Adipocyte (in vitro differentiated cells): Measurements from ENCODE around the gene MAB21L4.

Experiments
- DNase-seq: peaks from one replicate; pipeline ENCODE4 v3.0.0-alpha.2; 2015; ENCODE audit warnings: low read depth
- H3K27me3 ChIP-seq: replicated peaks from 2 replicates; pipeline ENCODE4 v1.7.0; 2013; ENCODE audit warnings: mild to moderate bottlenecking, low read length, moderate library complexity; ENCODE audit not compliant: control insufficient read depth, insufficient read depth
- H3K36me3 ChIP-seq: 2 replicates; pipeline ENCODE4 v1.7.0; 2013; ENCODE audit warnings: low read length, mild to moderate bottlenecking, moderate library complexity; ENCODE audit not compliant: control insufficient read depth, insufficient read depth, severe bottlenecking
- H3K4me1 ChIP-seq: 2 replicates; pipeline ENCODE4 v1.7.0; 2013; ENCODE audit warnings: mild to moderate bottlenecking, low read length, moderate library complexity; ENCODE audit not compliant: control insufficient read depth, insufficient read depth
- H3K4me3 ChIP-seq: 2 replicates; pipeline ENCODE4 v1.7.0; 2013; ENCODE audit warnings: mild to moderate bottlenecking, low read length, moderate library complexity
- H3K9ac ChIP-seq: 2 replicates; pipeline ENCODE4 v1.7.0; 2013; ENCODE audit warnings: mild to moderate bottlenecking, low read length, moderate library complexity
- H3K9me3 ChIP-seq: 2 replicates; pipeline ENCODE4 v1.7.0; 2013; ENCODE audit warnings: mild to moderate bottlenecking, low read length, moderate library complexity; ENCODE audit not compliant: control insufficient read depth

MAB21L4 gene

GRCh38 chr2:240858321-240858720 is 37.6 kb downstream of the MAB21L4 start:
- Histone ChIP-seq H3K4me3 (no peak overlapping the region), H3K4me1 (no peaks in the 10 kb centered on the region), H3K9me3 (peaks cover 14% of the 10 kb centered on the region), H3K27me3 (peaks cover 27% of the 10 kb centered on the region), H3K9ac (no peak overlapping the region), H3K36me3 (no peaks in the 10 kb centered on the region)
- no peak for DNase-seq

- DNase-seq = no peak
- H3K4me1 ChIP-seq = no peaks in the 10 kb centered on the region
- no peak overlapping the region for H3K4me3 ChIP-seq
- peaks cover 14% of the 10 kb centered on the region for H3K9me3 ChIP-seq
- H3K9ac ChIP-seq = no peak overlapping the region
- peaks cover 19% of the 10 kb centered on the region for H3K27me3 ChIP-seq
- no peaks in the 10 kb centered on the region for H3K36me3 ChIP-seq
Measured at GRCh38 chr2:240857039-240858008, 38.6 kb downstream of the MAB21L4 start.

- peaks cover 28% of the 10 kb centered on the region for H3K27me3 ChIP-seq
- no peak overlapping the region for H3K4me3 ChIP-seq
- no peak overlapping the region for H3K9ac ChIP-seq
- no peak for DNase-seq
- no peaks in the 10 kb centered on the region for H3K36me3 ChIP-seq
- H3K9me3 ChIP-seq = peaks cover 14% of the 10 kb centered on the region
- no peaks in the 10 kb centered on the region for H3K4me1 ChIP-seq
Measured at GRCh38 chr2:240856151-240856980, 39.6 kb downstream of the MAB21L4 start.

- Histone ChIP-seq H3K4me1 (no peaks in the 10 kb centered on the region), H3K9ac (no peak overlapping the region)
- DNase-seq = no peak
Measured at GRCh38 chr2:240855670-240856069, 40.3 kb downstream of the MAB21L4 start.

GRCh38 chr2:240852671-240853314 is 43.2 kb downstream of the MAB21L4 start:
- H3K9me3 ChIP-seq = peaks cover 14% of the 10 kb centered on the region
- no peak overlapping the region for H3K4me3 ChIP-seq
- peaks cover 23% of the 10 kb centered on the region for H3K27me3 ChIP-seq
- H3K9ac ChIP-seq = no peak overlapping the region
- no peak for DNase-seq
- H3K36me3 ChIP-seq = no peaks in the 10 kb centered on the region
- H3K4me1 ChIP-seq = no peaks in the 10 kb centered on the region

More at GRCh38 chr2:240855670-240856069, 40.3 kb downstream of the MAB21L4 start:
- Histone ChIP-seq H3K36me3 (no peaks in the 10 kb centered on the region), H3K4me3 (no peak overlapping the region), H3K27me3 (peaks cover 28% of the 10 kb centered on the region), H3K9me3 (peaks cover 14% of the 10 kb centered on the region)

GRCh38 chr2:240851078-240851991 is 44.6 kb downstream of the MAB21L4 start:
- Histone ChIP-seq H3K36me3 (no peaks in the 10 kb centered on the region), H3K9me3 (peaks cover 14% of the 10 kb centered on the region), H3K27me3 (peaks cover 19% of the 10 kb centered on the region), H3K9ac (no peak overlapping the region), H3K4me3 (no peak overlapping the region), H3K4me1 (no peaks in the 10 kb centered on the region)
- DNase-seq = peak; percentile 89

- DNase-seq = no peak
- no peaks in the 10 kb centered on the region for H3K4me1 ChIP-seq
- no peaks in the 10 kb centered on the region for H3K36me3 ChIP-seq
- H3K9me3 ChIP-seq = peaks cover 14% of the 10 kb centered on the region
- H3K4me3 ChIP-seq = no peak overlapping the region
- no peak overlapping the region for H3K9ac ChIP-seq
- peaks cover 26% of the 10 kb centered on the region for H3K27me3 ChIP-seq
Measured at GRCh38 chr2:240850756-240851077, 45.2 kb downstream of the MAB21L4 start.

GRCh38 chr2:240850026-240850425 is 45.9 kb downstream of the MAB21L4 start:
- Histone ChIP-seq H3K9ac (no peak overlapping the region), H3K9me3 (peaks cover 12% of the 10 kb centered on the region), H3K36me3 (no peaks in the 10 kb centered on the region), H3K27me3 (peaks cover 29% of the 10 kb centered on the region), H3K4me3 (no peak overlapping the region), H3K4me1 (no peaks in the 10 kb centered on the region)
- no peak for DNase-seq

GRCh38 chr2:240848900-240849680 is 46.9 kb downstream of the MAB21L4 start:
- no peaks in the 10 kb centered on the region for H3K4me1 ChIP-seq
- peaks cover 36% of the 10 kb centered on the region for H3K27me3 ChIP-seq
- H3K9me3 ChIP-seq = peaks cover 7% of the 10 kb centered on the region
- DNase-seq = no peak
- H3K36me3 ChIP-seq = no peaks in the 10 kb centered on the region
- no peak overlapping the region for H3K4me3 ChIP-seq
- no peak overlapping the region for H3K9ac ChIP-seq

GRCh38 chr2:240847817-240848216 is 48.1 kb downstream of the MAB21L4 start:
- Histone ChIP-seq H3K4me3 (no peak overlapping the region), H3K9me3 (peaks cover 5% of the 10 kb centered on the region), H3K27me3 (peaks cover 44% of the 10 kb centered on the region), H3K9ac (no peak overlapping the region), H3K36me3 (no peaks in the 10 kb centered on the region), H3K4me1 (no peaks in the 10 kb centered on the region)
- no peak for DNase-seq
